Lower lobe of right lung (tissue), 2 donors: Measurements from ENCODE around the gene TXNRD1. TPM values are rescaled to one million over a fixed set of nuclear protein-coding genes. Genes with fewer than 3 reads are reported as not detected.
A peak's percentile ranks its signal among the peaks of the same experiment; 100 is the strongest.
"Not testable (repeated sequence)": the region's sequence is repeated elsewhere in the genome, so short reads cannot be mapped to it uniquely, and the experiment has no call there.

ENCODE experiments used
- ATAC-seq, 2 donors: fragments of 200-7000 bp; cut with Tn5 transposase; one replicate each; pipeline ENCODE4 v1.9.1; 2020 to 2022; ENCODE audit warnings: mild to moderate bottlenecking in 2 of 2, moderate library complexity in 2 of 2
- DNase-seq: peaks from one replicate; pipeline ENCODE4 v3.0.0-alpha.2; 2020
- H3K27ac ChIP-seq: fragments of 200-600 bp; one replicate; pipeline ENCODE4 v1.8.0; 2022
- H3K27me3 ChIP-seq: fragments of 200-600 bp; one replicate; pipeline ENCODE4 v1.8.0; 2022; ENCODE audit warnings: low read depth
- H3K36me3 ChIP-seq: fragments of 200-600 bp; one replicate; pipeline ENCODE4 v1.8.0; 2022; ENCODE audit warnings: mild to moderate bottlenecking
- H3K4me1 ChIP-seq: fragments of 200-600 bp; one replicate; pipeline ENCODE4 v1.8.0; 2022
- H3K4me3 ChIP-seq: fragments of 200-600 bp; one replicate; pipeline ENCODE4 v1.8.0; 2022; ENCODE audit warnings: mild to moderate bottlenecking
- H3K9me3 ChIP-seq: fragments of 200-600 bp; one replicate; pipeline ENCODE4 v1.8.0; 2022
- intact Hi-C: fragments of 100-400 bp; cut with DNase I; formaldehyde crosslinking; loops from one replicate; pipeline ENCODE4 v1.11.0; 2022
- total RNA-seq: library from RNA; stranded (reverse); fragmentation: NEBNext Ultra II Directional; extraction: Animal tissue kit (Norgen Biotek cat#: 25700); gene quantifications from one replicate; pipeline ENCODE4 v1.2.1, GENCODE V29; 2021
- TF ChIP-seq, protein P1 (sequence below): fragments of 200-600 bp; IDR thresholded peaks from one replicate; pipeline ENCODE4 v1.8.0; 2022; ENCODE audit warnings: antibody characterized with exemption, mild to moderate bottlenecking
- donor health status: DM: no; HTN: yes; CAD: no; lungs with severe emphysema.

The TXNRD1 gene
- total RNA-seq, 1 donor from 2014 or later = 144 TPM

DNA sequence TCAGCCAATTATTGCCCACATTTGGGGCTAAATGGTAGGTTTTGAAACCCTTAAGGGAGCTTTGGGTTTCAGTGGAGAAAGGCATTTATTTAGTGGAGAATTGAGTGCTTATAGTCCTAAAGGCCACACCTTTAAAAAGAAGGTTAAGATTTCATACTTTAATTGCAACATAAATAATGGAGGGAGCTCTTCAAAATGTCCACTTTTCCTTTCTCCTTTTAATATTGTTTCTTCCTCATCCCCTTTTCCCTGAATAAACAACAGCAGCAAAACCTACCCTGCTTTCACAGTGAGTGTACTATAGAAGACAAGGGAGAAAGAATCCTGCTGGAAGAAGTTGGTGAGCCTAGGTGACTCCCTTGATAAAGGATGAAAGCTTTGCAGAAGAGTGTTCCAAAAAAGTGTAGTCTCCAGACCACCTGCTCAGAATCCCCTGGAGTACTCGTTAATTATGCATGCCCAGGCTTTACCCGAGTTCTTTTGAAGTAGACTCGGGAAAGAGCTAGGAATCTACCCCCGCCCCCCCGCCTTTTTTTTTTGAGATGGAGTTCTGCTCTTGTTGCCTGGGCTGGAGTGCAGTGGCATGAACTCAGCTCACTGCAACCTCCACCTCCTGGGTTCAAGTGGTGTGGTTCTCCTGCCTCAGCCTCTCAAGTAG lies 76.4 kb downstream of the TXNRD1 start:
- H3K4me1 ChIP-seq = peaks cover 59% of the 10 kb centered on the region
- intact Hi-C loops = no loop called here

DNA sequence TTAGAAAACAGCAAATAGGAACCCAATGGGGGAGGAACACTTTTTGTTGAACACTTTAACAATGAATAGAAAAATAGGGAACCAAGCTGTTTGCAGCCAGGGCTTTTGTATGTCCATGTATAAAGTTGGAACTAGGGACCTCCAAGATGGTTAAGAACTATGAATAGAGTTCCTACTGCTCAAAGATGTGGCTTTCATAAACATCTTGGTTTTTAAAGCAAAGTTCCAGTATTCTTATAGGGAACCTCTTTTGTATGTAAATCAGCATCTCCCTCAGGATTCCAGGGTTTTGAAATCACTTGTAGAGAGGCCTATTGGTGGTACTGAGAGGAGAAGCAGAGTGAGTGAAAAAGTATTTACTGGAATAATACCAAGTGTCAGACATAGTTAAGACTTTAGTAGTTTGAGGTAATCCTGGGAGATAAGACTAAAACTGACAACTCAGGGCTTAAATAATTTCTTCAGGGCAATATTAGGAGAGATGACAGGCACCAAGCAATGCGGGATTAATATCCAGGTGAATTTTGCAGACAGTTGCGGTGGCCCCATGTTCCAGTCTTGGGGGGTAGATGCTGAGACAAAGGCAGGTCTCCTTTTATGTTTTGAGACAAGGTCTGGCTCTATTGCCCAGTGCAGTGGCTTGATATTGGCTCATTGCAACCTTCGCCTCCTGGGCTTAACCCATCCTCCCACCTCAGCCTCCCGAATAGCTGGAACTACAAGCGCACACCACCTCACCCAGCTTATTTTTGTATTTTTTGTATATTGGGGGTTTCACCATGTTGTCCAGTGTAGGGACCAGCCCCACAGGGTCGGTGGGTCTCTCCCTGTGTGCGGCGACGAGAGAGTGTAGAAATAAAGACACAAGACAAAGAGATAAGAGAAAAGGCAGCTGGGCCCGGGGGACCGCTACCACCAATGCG lies 77.6 kb downstream of the TXNRD1 start:
- no peaks in the 10 kb centered on the region for H3K27me3 ChIP-seq
- H3K36me3 ChIP-seq = peaks cover 47% of the 10 kb centered on the region
- intact Hi-C loops = no loop called here
- no peak overlapping the region for H3K27ac ChIP-seq
- no peaks in the 10 kb centered on the region for H3K9me3 ChIP-seq
- no peak for DNase-seq
- peaks cover 67% of the 10 kb centered on the region for H3K4me1 ChIP-seq
- no peak for ATAC-seq
- TF ChIP-seq, protein P1, sequence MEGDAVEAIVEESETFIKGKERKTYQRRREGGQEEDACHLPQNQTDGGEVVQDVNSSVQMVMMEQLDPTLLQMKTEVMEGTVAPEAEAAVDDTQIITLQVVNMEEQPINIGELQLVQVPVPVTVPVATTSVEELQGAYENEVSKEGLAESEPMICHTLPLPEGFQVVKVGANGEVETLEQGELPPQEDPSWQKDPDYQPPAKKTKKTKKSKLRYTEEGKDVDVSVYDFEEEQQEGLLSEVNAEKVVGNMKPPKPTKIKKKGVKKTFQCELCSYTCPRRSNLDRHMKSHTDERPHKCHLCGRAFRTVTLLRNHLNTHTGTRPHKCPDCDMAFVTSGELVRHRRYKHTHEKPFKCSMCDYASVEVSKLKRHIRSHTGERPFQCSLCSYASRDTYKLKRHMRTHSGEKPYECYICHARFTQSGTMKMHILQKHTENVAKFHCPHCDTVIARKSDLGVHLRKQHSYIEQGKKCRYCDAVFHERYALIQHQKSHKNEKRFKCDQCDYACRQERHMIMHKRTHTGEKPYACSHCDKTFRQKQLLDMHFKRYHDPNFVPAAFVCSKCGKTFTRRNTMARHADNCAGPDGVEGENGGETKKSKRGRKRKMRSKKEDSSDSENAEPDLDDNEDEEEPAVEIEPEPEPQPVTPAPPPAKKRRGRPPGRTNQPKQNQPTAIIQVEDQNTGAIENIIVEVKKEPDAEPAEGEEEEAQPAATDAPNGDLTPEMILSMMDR = no peak
- H3K4me3 ChIP-seq = no peak overlapping the region

More for the DNA sequence above, 76.4 kb downstream of the TXNRD1 start:
- Histone ChIP-seq H3K36me3 (peaks cover 41% of the 10 kb centered on the region), H3K27me3 (no peaks in the 10 kb centered on the region), H3K9me3 (no peaks in the 10 kb centered on the region), H3K27ac (no peak overlapping the region), H3K4me3 (no peak overlapping the region)
- TF ChIP-seq, protein P1 = no peak
- ATAC-seq (no peak), DNase-seq (no peak)

DNA sequence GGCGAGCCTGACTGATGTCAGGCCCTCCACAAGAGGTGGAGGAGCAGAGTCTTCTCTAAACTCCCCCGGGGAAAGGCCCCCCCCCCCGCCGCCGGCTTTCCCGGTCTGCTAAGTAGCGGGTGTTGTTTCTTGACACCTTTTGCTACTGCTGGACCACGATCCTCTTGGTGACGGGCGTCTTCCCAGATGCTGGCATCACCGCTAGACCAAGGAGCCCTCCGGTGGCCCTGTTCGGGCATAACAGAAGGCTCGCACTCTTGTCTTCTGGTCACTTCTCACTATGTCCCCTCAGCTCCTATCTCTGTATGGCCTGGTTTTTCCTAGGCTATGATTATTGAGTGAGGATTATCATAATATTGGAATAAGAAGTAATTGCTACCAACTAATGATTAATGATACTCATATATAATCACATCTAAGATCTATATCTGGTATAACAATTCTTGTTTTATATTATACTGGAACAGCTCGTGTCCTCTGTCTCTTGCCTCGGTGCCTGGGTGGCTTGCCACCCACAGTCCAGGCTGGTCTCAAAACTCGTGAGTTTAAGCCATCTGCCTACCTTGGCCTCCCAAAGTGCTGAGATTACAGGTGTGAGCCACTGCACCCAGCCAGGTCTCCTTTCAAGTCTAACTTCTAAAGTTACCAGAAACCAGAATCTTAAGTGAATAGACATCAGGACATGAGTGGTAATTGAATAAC lies 78.7 kb downstream of the TXNRD1 start:
- H3K9me3 ChIP-seq, H3K27me3 ChIP-seq, ATAC-seq, intact Hi-C loops, H3K27ac ChIP-seq, H3K4me3 ChIP-seq: not testable (repeated sequence)
- H3K4me1 ChIP-seq = peaks cover 70% of the 10 kb centered on the region
- peaks cover 56% of the 10 kb centered on the region for H3K36me3 ChIP-seq
- TF ChIP-seq, protein P1 = peak; percentile 23
- peak; percentile 61 for DNase-seq

DNA sequence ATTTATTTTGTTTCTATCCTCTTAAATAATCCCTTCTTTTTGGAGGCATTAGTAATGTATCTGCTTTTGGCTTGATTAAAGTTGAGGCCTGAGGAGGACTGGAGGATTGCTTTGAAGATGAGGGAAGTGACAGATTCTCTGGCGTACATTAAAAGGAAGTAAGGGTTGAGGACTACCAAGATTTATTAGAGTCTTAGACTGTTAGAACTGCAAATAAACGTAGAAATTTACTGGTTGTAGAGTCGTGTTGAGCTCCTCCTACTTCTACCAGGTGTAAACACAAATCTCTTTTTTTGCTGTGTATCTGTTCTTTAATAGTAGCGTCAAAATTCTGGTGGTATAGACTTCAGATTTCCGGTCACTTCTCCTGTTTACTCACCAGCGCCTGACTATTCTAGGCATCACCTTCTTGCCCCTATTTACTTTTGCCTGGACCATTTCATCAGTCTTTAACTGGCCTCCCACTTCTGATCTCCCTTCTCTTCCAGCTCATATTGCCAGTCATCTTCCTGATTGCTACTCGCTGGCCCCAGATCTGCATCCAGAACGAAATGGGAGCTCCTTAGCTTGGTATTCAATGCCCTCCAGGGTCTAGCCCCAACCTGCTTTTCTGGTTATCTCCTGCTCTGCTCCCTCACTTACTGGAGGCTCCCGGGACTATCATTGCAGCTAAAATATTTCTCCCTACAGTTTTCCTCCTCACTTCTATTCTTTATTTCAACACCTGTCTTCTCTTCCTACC lies 79.5 kb downstream of the TXNRD1 start:
- intact Hi-C loops = no loop called here
- Histone ChIP-seq H3K9me3 (no peaks in the 10 kb centered on the region), H3K36me3 (peaks cover 59% of the 10 kb centered on the region), H3K27me3 (no peaks in the 10 kb centered on the region), H3K27ac (no peak overlapping the region), H3K4me3 (no peak overlapping the region), H3K4me1 (peaks cover 64% of the 10 kb centered on the region)
- TF ChIP-seq, protein P1 = no peak
- DNase-seq (no peak), ATAC-seq (no peak)

DNA sequence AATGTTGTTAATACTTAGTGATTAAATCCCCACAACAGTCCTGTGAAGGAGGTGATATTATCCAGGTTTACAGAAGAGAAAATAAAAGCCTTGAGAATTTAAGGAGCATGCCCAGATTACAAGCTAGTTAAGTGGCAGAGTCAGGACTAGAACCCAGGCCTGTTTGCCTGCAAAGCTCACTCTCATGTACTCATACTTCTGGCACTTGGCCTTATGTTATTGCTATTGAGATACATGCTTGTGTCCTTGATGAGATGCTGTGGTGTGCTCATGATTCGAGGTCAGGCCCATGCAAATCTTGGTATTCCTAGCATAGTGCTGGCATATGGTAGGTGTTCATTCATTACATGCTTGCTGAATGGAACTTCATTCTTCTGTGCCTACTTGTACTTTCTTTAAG lies 80.4 kb downstream of the TXNRD1 start:
- H3K4me3 ChIP-seq = no peak overlapping the region
- no peaks in the 10 kb centered on the region for H3K27me3 ChIP-seq
- H3K27ac ChIP-seq = no peak overlapping the region
- peaks cover 65% of the 10 kb centered on the region for H3K36me3 ChIP-seq
- ATAC-seq = no peak
- H3K4me1 ChIP-seq = peaks cover 59% of the 10 kb centered on the region
- TF ChIP-seq, protein P1 = no peak
- no peak for DNase-seq
- intact Hi-C loops = no loop called here
- no peaks in the 10 kb centered on the region for H3K9me3 ChIP-seq
